Kidney (tissue), 14 donors: ENCODE measurements around the gene LCNL1. TPM values are rescaled to one million over a fixed set of nuclear protein-coding genes. Genes with fewer than 3 reads are reported as not detected.

ENCODE experiments used
- DNase-seq, 5 donors: peaks; one replicate each; pipeline ENCODE4 v3.0.0-alpha.2; 2013 to 2020
- FAIRE-seq: peaks from 2 replicates; lab custom pipeline; 2012; peaks lifted over from hg19 to GRCh38; lab: Jason Lieb, UNC
- H3K27ac ChIP-seq, 2 donors: one replicate each; pipeline ENCODE4 v1.7.0; 2013; ENCODE audit warnings: low read depth in 2 of 2, low read length in 2 of 2, inconsistent platforms in 1 of 2
- H3K27me3 ChIP-seq: one replicate; pipeline ENCODE4 v1.7.1; 2013; ENCODE audit warnings: low read length, inconsistent platforms; ENCODE audit not compliant: control insufficient read depth, insufficient read depth
- H3K36me3 ChIP-seq, 3 donors: one replicate each; pipeline versions ENCODE4 v1.7.0 to v1.7.1; 2013; ENCODE audit warnings: low read length in 3 of 3, control low read depth in 1 of 3, inconsistent platforms in 1 of 3; ENCODE audit not compliant: insufficient read depth in 3 of 3, control insufficient read depth in 2 of 3
- H3K4me1 ChIP-seq, 3 donors: one replicate each; pipeline versions ENCODE4 v1.7.0 to v1.7.1; 2013; ENCODE audit warnings: low read length in 3 of 3, inconsistent platforms in 1 of 3, low read depth in 1 of 3; ENCODE audit not compliant: control insufficient read depth in 2 of 3, insufficient read depth in 2 of 3
- H3K4me3 ChIP-seq, 3 donors: one replicate each; pipeline versions ENCODE4 v1.7.0 to v1.8.1; 2013; ENCODE audit warnings: low read length in 3 of 3, control low read depth in 1 of 3, inconsistent platforms in 1 of 3
- H3K9ac ChIP-seq, 3 donors: one replicate each; pipeline versions ENCODE4 v1.7.0 to v1.7.1; 2013; ENCODE audit warnings: low read length in 3 of 3, control low read depth in 1 of 3, inconsistent platforms in 1 of 3
- H3K9me3 ChIP-seq, 3 donors: one replicate each; pipeline versions ENCODE4 v1.7.0 to v1.7.1; 2013; ENCODE audit warnings: low read length in 3 of 3, control low read depth in 1 of 3, inconsistent platforms in 1 of 3; ENCODE audit not compliant: control insufficient read depth in 2 of 3, insufficient read depth in 1 of 3
- CTCF ChIP-seq: IDR thresholded peaks from 3 replicates; pipeline ENCODE4 v1.5.1; 2012; ENCODE audit warnings: mild to moderate bottlenecking, moderate library complexity, borderline replicate concordance; ENCODE audit not compliant: insufficient read depth; ENCODE audit errors: extremely low read depth
- intact Hi-C: fragments of 100-400 bp; cut with DNase I; formaldehyde crosslinking; loops from one replicate; pipeline ENCODE4 v1.11.1; 2022
- polyA plus RNA-seq: library from polyadenylated mRNA; stranded (reverse); fragments of 350-450 nt; fragmentation: Illumina TruSeq; extraction: RNeasy Lipid Tissue Mini Kit (QIAGEN cat#74804); gene quantifications from one replicate; pipeline ENCODE4 v1.2.3, GENCODE V29; 2014; ENCODE audit warnings: low read depth, low replicate concordance; ENCODE audit not compliant: insufficient read depth
- total RNA-seq: library from RNA; stranded (reverse); fragmentation: NEBNext Ultra II Directional; extraction: Animal tissue kit (Norgen Biotek cat#: 25700); gene quantifications from one replicate; pipeline ENCODE4 v1.2.1, GENCODE V29; 2021
- donor health status: control.
- donor health status: control.
- donor health status: control.
- donor health status: control.
- donor health status: control.
- donor health status: DM: yes; HTN: yes; CAD: no.
- donor health status: Normal renal cell carcinoma (clear cell type).

Gene LCNL1
- total and polyA plus RNA-seq, 2 donors from 2014 or later: 0.54 to 1.4 TPM

GRCh38 chr9:136962701-136963248 lies 20.0 kb upstream of the LCNL1 start:
- no peak for TF ChIP-seq CTCF
- H3K9me3 ChIP-seq: no peaks in the 10 kb centered on the region
- H3K36me3 ChIP-seq: no peaks in the 10 kb centered on the region
- intact Hi-C loops: no loop called here
- FAIRE-seq: no peak
- H3K27ac ChIP-seq: no peak overlapping the region
- H3K27me3 ChIP-seq: no peaks in the 10 kb centered on the region
- H3K4me1 ChIP-seq: peaks cover 0 to 3% (median 0%) of the 10 kb centered on the region in 3 donors
- H3K4me3 ChIP-seq: no peak overlapping the region
- DNase-seq: no peak
- no peak overlapping the region for H3K9ac ChIP-seq

DNA sequence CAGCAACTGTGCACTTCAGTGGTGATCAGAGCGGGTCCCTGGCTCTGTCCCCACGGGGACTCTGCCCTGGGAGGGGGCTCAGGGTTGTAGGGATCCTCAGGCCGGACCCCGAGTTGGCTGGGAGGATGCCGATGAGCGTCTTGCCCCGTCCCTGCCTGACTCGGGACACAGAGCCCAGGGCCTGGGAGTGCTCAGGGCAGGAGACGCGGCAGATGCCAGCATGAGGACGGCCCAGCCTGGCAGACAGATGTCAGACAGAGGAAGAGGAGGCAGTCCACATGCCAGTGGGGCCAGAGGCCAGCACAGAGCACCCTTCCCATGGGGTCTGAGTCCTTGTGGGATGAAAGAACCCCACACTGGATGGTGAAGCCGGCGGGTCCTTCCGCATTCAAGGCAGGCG lies 19.5 kb upstream of the LCNL1 start:
- H3K36me3 ChIP-seq: no peaks in the 10 kb centered on the region
- no peaks in the 10 kb centered on the region for H3K9me3 ChIP-seq
- H3K4me1 ChIP-seq: peaks cover 0 to 3% (median 0%) of the 10 kb centered on the region in 3 donors
- H3K27ac ChIP-seq: no peak overlapping the region
- no peak overlapping the region for H3K9ac ChIP-seq
- no peaks in the 10 kb centered on the region for H3K27me3 ChIP-seq
- no peak for TF ChIP-seq CTCF
- no peak for FAIRE-seq
- no peak overlapping the region for H3K4me3 ChIP-seq
- DNase-seq: no peak
- intact Hi-C loops: no loop called here

GRCh38 chr9:136963751-136964150 lies 19.0 kb upstream of the LCNL1 start:
- no peak for DNase-seq
- Histone ChIP-seq H3K36me3 (no peaks in the 10 kb centered on the region), H3K27ac (no peak overlapping the region), H3K4me1 (peaks cover 0 to 3% (median 0%) of the 10 kb centered on the region in 3 donors), H3K4me3 (no peak overlapping the region), H3K9me3 (no peaks in the 10 kb centered on the region), H3K9ac (no peak overlapping the region), H3K27me3 (no peaks in the 10 kb centered on the region)
- intact Hi-C loops: no loop called here
- no peak for FAIRE-seq
- TF ChIP-seq CTCF: no peak
